ENCODE measurements around the gene PARVA. TPM values are rescaled to one million over a fixed set of nuclear protein-coding genes. Genes with fewer than 3 reads are reported as not detected.

The PARVA gene
- total and polyA plus RNA-seq, 9 of the 15 experiments (the other 6 are each of a cell fraction or from before 2014, with no cell fraction given), result 0.11 TPM; not detected in 8

GRCh38 chr11:12411806-12412727 is 34.7 kb downstream of the PARVA start:
- FAIRE-seq (peak; percentile 86), DNase-seq (ENCODE audit: extremely low read depth in 1 of 4, low spot score in 3 of 4) (peak; percentile 73 to 77 (median 76)), ATAC-seq (peak; percentile 99)
- H3K4me2 ChIP-seq (ENCODE audit: insufficient read depth, low read length), result no peak overlapping the region
- H3K27ac ChIP-seq (ENCODE audit: extremely low read depth, low read depth, low read length), result no peak overlapping the region
- H4K20me1 ChIP-seq (replicated peaks; ENCODE audit: control insufficient read depth, insufficient read depth, low read length), result no peaks in the 10 kb centered on the region; the same call in 1 of the 2 replicates
- ChIA-PET CTCF (ENCODE audit: low intra/inter-chr PET ratio) (interaction anchor here (0.8 to 1.8 kb wide), 2 partner anchors 476 to 482 kb away, joined by 7 to 8 read pairs; no protein-coding TSS in a partner anchor), POLR2A (no interaction called here)
- no peak overlapping the region for H3K4me3 ChIP-seq
- H2AFZ ChIP-seq (ENCODE audit: low read depth, low read length), result no peak overlapping the region
- peaks cover 2 to 16% of the 10 kb centered on the region in 2 experiments for H3K27me3 ChIP-seq (ENCODE audit: control insufficient read depth in 2 of 2, insufficient read depth in 2 of 2, low read length in 2 of 2)
- H3K9me3 ChIP-seq (replicated peaks; ENCODE audit: control insufficient read depth, insufficient read depth, low read depth, low read length), result no peaks in the 10 kb centered on the region
- no peaks in the 10 kb centered on the region for H3K9me1 ChIP-seq (ENCODE audit: control insufficient read depth, insufficient read depth, low read length)
- in situ Hi-C loops (cut with MboI), result loop anchor here (5.0 kb wide), 1 partner anchor 480 kb away; no protein-coding TSS in a partner anchor
- intact Hi-C loops (cut with micrococcal nuclease), result loop anchor here (1.0 to 5.0 kb wide), 3 partner anchors 185 to 476 kb away; no protein-coding TSS in a partner anchor
- no peaks in the 10 kb centered on the region for H3K36me3 ChIP-seq (ENCODE audit: control insufficient read depth, insufficient read depth, low read length)
- WGBS (ENCODE audit: insufficient coverage, low coverage, missing lambda C conversion rate), result 3% methylated on average over 7 of the region's 7 CpGs
- 0 out of 5 replicates have a peak, but pooled peaks cover 0 to 3% of the 10 kb centered on the region in 2 experiments for H3K4me1 ChIP-seq (replicated peaks in 1 of 2; ENCODE audit: control insufficient read depth in 2 of 2, insufficient read depth in 2 of 2, low read length in 2 of 2)
- no peaks in the 10 kb centered on the region for H3K79me2 ChIP-seq (ENCODE audit: control insufficient read depth, insufficient read depth, low read length)
- no peak overlapping the region for H3K9ac ChIP-seq (ENCODE audit: insufficient read depth in 1 of 2, low read depth in 2 of 2, low read length in 2 of 2)
- no TSS peak for BruUV-seq (replicated peaks)
- TF ChIP-seq JUND (IDR thresholded peaks at IDR 0.05; ENCODE audit: borderline replicate concordance, low read depth, low read length), result no peak
- peak; percentile 20; the same call in 1 of the 3 replicates for TF ChIP-seq JUND (tag; IDR thresholded peaks at IDR 0.05; ENCODE audit: borderline replicate concordance, low read depth, low read length)
- TF ChIP-seq NBN (IDR thresholded peaks at IDR 0.05; ENCODE audit: low read depth), result no peak
- TF ChIP-seq KLF16 (IDR thresholded peaks at IDR 0.05), result 0 out of 2 replicates have a peak, but pooled peaks have one; percentile 22
- TF ChIP-seq SMC3 (conservative IDR thresholded peaks at IDR 0.05; ENCODE audit: insufficient read depth, low read depth, low read length), result peak; percentile 92
- TF ChIP-seq SIN3B (IDR thresholded peaks at IDR 0.05; ENCODE audit: low read depth), result no peak
- TF ChIP-seq HDAC2 (IDR thresholded peaks at IDR 0.05), result no peak
- peak; percentile 52; the same call in 1 of the 2 replicates for TF ChIP-seq XRCC5 (IDR thresholded peaks at IDR 0.05; ENCODE audit: low read depth, low read length)
- peak; percentile 93 for TF ChIP-seq ZKSCAN1 (IDR thresholded peaks at IDR 0.05; ENCODE audit: low read depth, low read length)
- TF ChIP-seq CTCF (IDR thresholded peaks at IDR 0.05 in 2 of 3, conservative IDR thresholded peaks at IDR 0.05 in 1 of 3; ENCODE audit: insufficient read depth in 2 of 3, low read depth in 1 of 3, low read length in 3 of 3), result peak; percentile 77 to 90 (median 84)

All from K562 (cell line).